WTC11 (cell line): Measurements from ENCODE around the gene CLCN6. TPM values are rescaled to one million over a fixed set of nuclear protein-coding genes. Genes with fewer than 3 reads are reported as not detected.

Experiments used
- ATAC-seq: fragments of 200-7000 bp; cut with Tn5 transposase; 2 replicates; pipeline ENCODE4 v1.10.0; 2021; ENCODE audit warnings: mild to moderate bottlenecking, moderate library complexity
- CTCF ChIA-PET: fragments of 300-600 bp; sonication (Branson Sonifier 250); formaldehyde crosslinking; loops from one replicate; lab custom pipeline; 2021; ENCODE audit warnings: antibody characterized with exemption; lab: Charles Lee
- POLR2A ChIA-PET: fragments of 350-600 bp; sonication (Branson Sonifier 250); formaldehyde crosslinking; loops from one replicate; lab custom pipeline; 2021; ENCODE audit warnings: antibody characterized with exemption; lab: Charles Lee
- DNase-seq: peaks from one replicate; pipeline ENCODE4 v3.0.0; 2021; ENCODE audit warnings: low spot score
- H3K27ac Mint-ChIP-seq: 2 replicates; pipeline ENCODE4 v1.8.0; 2021; ENCODE audit warnings: mixed read lengths
- H3K27me3 Mint-ChIP-seq: 2 replicates; pipeline ENCODE4 v1.8.0; 2021; ENCODE audit warnings: low read depth, mild to moderate bottlenecking, moderate library complexity, mixed read lengths
- H3K36me3 Mint-ChIP-seq: 2 replicates; pipeline ENCODE4 v1.8.0; 2021; ENCODE audit warnings: mixed read lengths
- H3K4me1 Mint-ChIP-seq: 2 replicates; pipeline ENCODE4 v1.8.0; 2022; ENCODE audit warnings: mixed read lengths
- H3K4me3 Mint-ChIP-seq: 2 replicates; pipeline ENCODE4 v1.8.0; 2021; ENCODE audit warnings: mild to moderate bottlenecking, moderate library complexity, mixed read lengths
- H3K9me3 Mint-ChIP-seq: 2 replicates; pipeline ENCODE4 v1.8.0; 2021; ENCODE audit warnings: mixed read lengths
- CTCF ChIP-seq: fragments of 200-600 bp; IDR thresholded peaks from 2 replicates; pipeline ENCODE4 v1.8.0; 2022; ENCODE audit warnings: antibody characterized with exemption
- ERG ChIP-seq: fragments of 250-450 bp; sonication (Bioruptor Pico); IDR thresholded peaks from 2 replicates; pipeline ENCODE4 v1.8.0; 2021; ENCODE audit warnings: mild to moderate bottlenecking
- FOXP1 ChIP-seq: sonication (generic); formaldehyde crosslinking; IDR thresholded peaks from 2 replicates; pipeline ENCODE4 v1.8.0; 2022; ENCODE audit warnings: missing genetic modification reagents, mild to moderate bottlenecking, moderate library complexity, borderline replicate concordance
- HMGXB4 ChIP-seq: sonication (generic); formaldehyde crosslinking; IDR thresholded peaks from 2 replicates; pipeline ENCODE4 v1.8.1; 2023; ENCODE audit warnings: mild to moderate bottlenecking, moderate library complexity, missing genetic modification reagents
- IRF2 ChIP-seq: sonication (generic); formaldehyde crosslinking; IDR thresholded peaks from 2 replicates; pipeline ENCODE4 v1.8.0; 2022; ENCODE audit warnings: low read depth, missing genetic modification reagents, borderline replicate concordance
- MAX ChIP-seq: sonication (generic); formaldehyde crosslinking; IDR thresholded peaks from 2 replicates; pipeline ENCODE4 v1.8.0; 2022; ENCODE audit warnings: mild to moderate bottlenecking, missing genetic modification reagents
- MXD4 ChIP-seq: fragments of 250-450 bp; sonication (Bioruptor Pico); IDR thresholded peaks from 2 replicates; pipeline ENCODE4 v1.8.0; 2021; ENCODE audit warnings: mild to moderate bottlenecking, moderate library complexity, borderline replicate concordance
- MYBL2 ChIP-seq: sonication (generic); formaldehyde crosslinking; IDR thresholded peaks from 2 replicates; pipeline ENCODE4 v1.8.1; 2023; ENCODE audit warnings: mild to moderate bottlenecking, moderate library complexity, missing genetic modification reagents
- NR2C2 ChIP-seq: sonication (generic); formaldehyde crosslinking; IDR thresholded peaks from 2 replicates; pipeline ENCODE4 v1.8.0; 2022; ENCODE audit warnings: mild to moderate bottlenecking, missing genetic modification reagents
- RELA ChIP-seq: sonication (generic); formaldehyde crosslinking; IDR thresholded peaks from 2 replicates; pipeline ENCODE4 v1.8.1; 2022; ENCODE audit warnings: missing genetic modification reagents, mild to moderate bottlenecking, borderline replicate concordance
- TEAD4 ChIP-seq: sonication (generic); formaldehyde crosslinking; IDR thresholded peaks from 2 replicates; pipeline ENCODE4 v1.8.0; 2022; ENCODE audit warnings: mild to moderate bottlenecking, missing genetic modification reagents
- USF1 ChIP-seq: sonication (generic); formaldehyde crosslinking; IDR thresholded peaks from 2 replicates; pipeline ENCODE4 v1.8.0; 2022; ENCODE audit warnings: mild to moderate bottlenecking, missing genetic modification reagents
- ZNF423 ChIP-seq: fragments of 250-450 bp; sonication (Bioruptor Pico); IDR thresholded peaks from 2 replicates; pipeline ENCODE4 v2.1.2; 2022; ENCODE audit warnings: mild to moderate bottlenecking, moderate library complexity
- ZNF512 ChIP-seq: sonication (generic); formaldehyde crosslinking; IDR thresholded peaks from 2 replicates; pipeline ENCODE4 v1.8.1; 2022; ENCODE audit warnings: missing genetic modification reagents, borderline replicate concordance
- ZNF532 ChIP-seq: fragments of 250-450 bp; sonication (Bioruptor Pico); IDR thresholded peaks from 2 replicates; pipeline ENCODE4 v1.9.0; 2021; ENCODE audit warnings: mild to moderate bottlenecking, borderline replicate concordance
- ZNF671 ChIP-seq: fragments of 250-450 bp; sonication (Bioruptor Pico); IDR thresholded peaks from 2 replicates; pipeline ENCODE4 v1.8.0; 2021; ENCODE audit warnings: mild to moderate bottlenecking
- total RNA-seq: library from RNA; stranded (reverse); gene quantifications from 3 replicates; pipeline ENCODE4 v1.2.3, GENCODE V29; 2021

Gene CLCN6
- total RNA-seq, 1 experiment from 2014 or later: 22.3 TPM

- Mint-ChIP-seq H3K27me3 (no peaks in the 10 kb centered on the region), H3K4me1 (peaks cover 8% of the 10 kb centered on the region), H3K27ac (peak overlapping the region; percentile 58; the same call in 1 of the 2 replicates), H3K36me3 (no peaks in the 10 kb centered on the region), H3K9me3 (peaks cover 11% of the 10 kb centered on the region), H3K4me3 (no peak overlapping the region)
- ChIA-PET CTCF (interaction anchor here (1.0 to 2.1 kb wide), 5 partner anchors 10 to 44 kb away, joined by 3 to 11 read pairs (median 4); no protein-coding TSS in a partner anchor), POLR2A (interaction anchor here (1.0 kb wide), 1 partner anchor 25 kb away, joined by 3 read pairs; no protein-coding TSS in a partner anchor)
- ATAC-seq (peak; percentile 84), DNase-seq (peak; percentile 66)
- TF ChIP-seq ZNF671 (CRISPR knock-in tag): no peak
- TF ChIP-seq IRF2 (CRISPR knock-in tag): no peak
- TF ChIP-seq MXD4 (CRISPR knock-in tag): no peak
- TF ChIP-seq HMGXB4 (CRISPR knock-in tag): no peak
- TF ChIP-seq RELA (CRISPR knock-in tag): no peak
- peak; percentile 50; the same call in 1 of the 2 replicates for TF ChIP-seq MAX (CRISPR knock-in tag)
- peak; percentile 80; the same call in 1 of the 2 replicates for TF ChIP-seq TEAD4 (CRISPR knock-in tag)
- TF ChIP-seq USF1 (CRISPR knock-in tag): peak; percentile 75
- TF ChIP-seq ZNF423 (CRISPR knock-in tag): 0 out of 2 replicates have a peak, but pooled peaks have one; percentile 13
- no peak for TF ChIP-seq NR2C2 (CRISPR knock-in tag)
These were observed 77.0 kb downstream of the CLCN6 start for GRCh38 chr1:11882814-11883538.

GRCh38 chr1:11885916-11886315 is 79.9 kb downstream of the CLCN6 start:
- H3K36me3 Mint-ChIP-seq: no peaks in the 10 kb centered on the region
- ChIA-PET CTCF (interaction anchor here (0.6 to 4.5 kb wide), 4 partner anchors 30 to 96 kb away, joined by 3 to 19 read pairs (median 3); no protein-coding TSS in a partner anchor), POLR2A (no interaction called here)
- H3K27ac Mint-ChIP-seq: peak overlapping the region; percentile 1
- no peak for TF ChIP-seq CTCF
- DNase-seq (no peak), ATAC-seq (no peak)
- H3K9me3 Mint-ChIP-seq: peaks cover 11% of the 10 kb centered on the region
- H3K27me3 Mint-ChIP-seq: no peaks in the 10 kb centered on the region
- H3K4me3 Mint-ChIP-seq: no peak overlapping the region
- H3K4me1 Mint-ChIP-seq: peaks cover 8% of the 10 kb centered on the region

- ATAC-seq (no peak), DNase-seq (no peak)
- no peak overlapping the region for H3K4me3 Mint-ChIP-seq
- ChIA-PET CTCF (interaction anchor here (1.0 to 4.5 kb wide), 9 partner anchors 12 to 222 kb away, joined by 3 to 19 read pairs (median 4); partner anchors contain the start of gene NPPB), POLR2A (no interaction called here)
- no peaks in the 10 kb centered on the region for H3K36me3 Mint-ChIP-seq
- H3K4me1 Mint-ChIP-seq: peaks cover 8% of the 10 kb centered on the region
- peaks cover 3% of the 10 kb centered on the region for H3K9me3 Mint-ChIP-seq
- peak overlapping the region; percentile 53; the same call in 1 of the 2 replicates for H3K27ac Mint-ChIP-seq
- H3K27me3 Mint-ChIP-seq: no peaks in the 10 kb centered on the region
- TF ChIP-seq RELA (CRISPR knock-in tag): no peak
- TF ChIP-seq ERG (CRISPR knock-in tag): no peak
- TF ChIP-seq FOXP1 (CRISPR knock-in tag): no peak
- no peak for TF ChIP-seq IRF2 (CRISPR knock-in tag)
- TF ChIP-seq ZNF532: no peak
- TF ChIP-seq MYBL2: no peak
- TF ChIP-seq ZNF512 (CRISPR knock-in tag): no peak
These were observed 81.1 kb downstream of the CLCN6 start for GRCh38 chr1:11886986-11887665.
